Activated CD4-positive, alpha-beta T cell treated with anti-CD3 and anti-CD28 coated beads, Interleukin-2, amount 50 U/mL, for 16 hours (primary cell): Measurements from ENCODE around the gene FALEC.

Experiments used
- DNase-seq: peaks from one replicate; pipeline ENCODE4 v3.0.0-alpha.2; 2020

The FALEC gene

DNA sequence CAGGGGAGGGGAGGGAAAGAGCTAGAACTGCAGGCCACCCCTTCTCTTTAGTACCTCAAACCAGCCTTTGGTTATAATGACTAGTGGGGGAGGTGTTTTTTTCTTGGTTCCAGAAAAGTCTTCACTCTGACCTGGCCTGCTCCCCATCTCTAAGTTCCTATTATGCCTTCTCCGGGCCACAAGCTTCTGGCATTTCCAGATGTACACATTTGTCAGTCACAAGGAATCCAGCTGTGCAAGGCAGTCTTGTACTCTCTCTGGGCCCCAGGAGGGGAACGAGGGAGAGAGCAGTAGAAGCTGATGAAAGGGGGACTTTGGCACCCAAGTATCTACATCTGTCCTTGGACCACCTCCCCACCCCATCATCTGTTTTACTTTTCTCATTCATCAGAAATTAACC, 2.7 kb upstream of the FALEC start:
- no peak for DNase-seq

DNA sequence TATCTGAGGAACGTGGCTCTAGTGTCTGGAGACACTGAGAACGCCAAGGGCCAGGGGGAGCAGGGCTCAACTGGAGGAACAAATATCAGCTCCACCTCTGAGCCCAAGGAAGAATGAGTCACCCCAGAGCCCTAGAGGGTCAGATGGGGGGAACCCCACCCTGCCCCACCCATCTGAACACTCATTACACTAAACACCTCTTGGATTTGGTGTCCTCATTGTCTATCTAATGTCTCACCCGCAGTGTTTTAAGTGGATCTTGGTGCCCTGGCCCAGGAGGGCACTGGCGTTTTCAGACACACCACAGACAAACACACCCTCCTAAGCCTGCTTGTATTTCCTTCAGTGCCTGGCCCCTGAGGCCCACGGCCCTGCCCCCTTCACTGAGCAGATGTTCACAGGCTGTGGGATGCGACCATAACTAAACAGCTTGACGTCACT, 2.2 kb upstream of the FALEC start:
- DNase-seq, result no peak

GRCh38 chr1:150514260-150514659, 1.3 kb upstream of the FALEC start:
- no peak for DNase-seq

DNA sequence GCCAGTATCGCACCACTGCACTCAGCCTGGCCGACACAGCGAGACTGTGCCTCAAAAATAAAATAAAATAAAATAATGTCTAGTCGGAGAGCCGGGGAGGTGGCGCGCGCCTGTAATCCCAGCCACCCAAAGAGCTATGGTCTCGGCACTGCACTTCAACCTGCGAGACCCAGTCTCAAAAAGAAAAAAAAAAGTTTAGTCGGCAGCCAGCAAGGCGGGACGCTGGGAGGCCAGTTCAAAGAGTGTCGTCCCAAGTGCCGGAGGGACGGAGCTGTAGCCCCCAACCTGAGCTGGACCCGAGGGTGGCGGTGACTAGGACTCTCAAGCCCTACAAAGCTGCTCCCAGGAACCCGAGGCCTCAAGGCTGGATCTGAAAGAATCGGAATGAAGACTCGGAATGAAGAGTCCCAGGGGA, 632 bp upstream of the FALEC start:
- DNase-seq, result no peak

- DNase-seq, result no peak
These were observed 569 bp downstream of the FALEC start for GRCh38 chr1:150516050-150516591.

DNA sequence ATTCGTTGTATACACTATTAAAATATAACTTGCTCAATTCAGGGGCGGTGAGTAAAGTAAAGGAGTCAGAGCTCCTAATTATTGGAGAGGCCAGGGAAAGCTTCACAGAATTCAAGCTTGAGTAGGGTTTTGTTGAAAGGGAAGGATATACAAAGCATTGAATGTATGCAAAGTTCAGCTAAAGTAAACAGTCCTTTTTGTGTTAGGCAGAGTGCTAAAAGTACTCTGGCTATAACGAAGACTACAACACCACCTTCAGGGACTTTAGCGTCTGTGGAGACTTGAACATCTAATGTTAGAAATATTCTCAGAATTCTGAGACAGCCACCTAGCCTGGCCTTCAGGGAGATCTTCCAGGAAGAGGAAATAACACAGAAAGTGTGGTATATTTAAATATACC, 1.1 kb downstream of the FALEC start:
- DNase-seq, result peak; percentile 6

DNA sequence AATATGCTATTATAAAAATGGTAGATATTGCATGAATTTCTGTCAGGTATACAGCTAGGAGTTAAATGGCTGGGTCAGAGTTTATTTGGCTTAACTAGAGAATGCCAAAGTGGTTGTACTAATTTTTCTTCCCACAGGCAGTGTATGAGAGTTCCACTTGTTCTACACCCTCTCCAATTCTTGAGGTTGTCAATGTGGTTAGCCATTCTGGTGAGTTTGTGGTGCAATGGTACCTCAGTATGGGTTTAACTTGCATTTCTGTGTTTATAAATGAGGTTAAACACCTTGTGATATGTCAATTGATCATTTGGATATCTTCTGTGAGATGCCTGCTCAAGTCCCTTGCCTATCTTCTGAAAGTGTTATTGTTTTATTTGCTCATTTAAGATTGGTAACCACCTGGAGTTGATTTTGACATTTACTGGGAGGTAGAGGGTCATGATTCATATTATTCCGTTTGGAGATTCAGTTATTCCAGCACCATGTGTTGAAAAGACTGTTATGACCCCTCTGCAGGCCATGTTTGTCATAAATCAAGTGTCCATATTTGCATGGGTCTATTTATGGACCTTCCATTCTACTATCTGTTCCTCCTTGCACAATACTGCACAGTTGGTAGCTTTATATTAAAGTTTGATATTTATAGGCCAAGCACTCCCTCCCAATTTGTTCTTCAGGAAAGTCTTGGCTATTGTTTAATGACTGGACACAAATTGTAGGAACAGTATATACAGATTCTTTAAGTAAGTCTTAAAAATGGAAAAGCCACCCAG, 5.8 kb downstream of the FALEC start:
- DNase-seq, result no peak

GRCh38 chr1:150525348-150525747, 9.8 kb downstream of the FALEC start:
- no peak for DNase-seq

- DNase-seq, result no peak
These were observed 12.6 kb downstream of the FALEC start for GRCh38 chr1:150528196-150528595.

GRCh38 chr1:150529017-150529416, 13.5 kb downstream of the FALEC start:
- DNase-seq, result no peak

- DNase-seq, result no peak
These were observed 15.1 kb downstream of the FALEC start for GRCh38 chr1:150530491-150531159.

DNA sequence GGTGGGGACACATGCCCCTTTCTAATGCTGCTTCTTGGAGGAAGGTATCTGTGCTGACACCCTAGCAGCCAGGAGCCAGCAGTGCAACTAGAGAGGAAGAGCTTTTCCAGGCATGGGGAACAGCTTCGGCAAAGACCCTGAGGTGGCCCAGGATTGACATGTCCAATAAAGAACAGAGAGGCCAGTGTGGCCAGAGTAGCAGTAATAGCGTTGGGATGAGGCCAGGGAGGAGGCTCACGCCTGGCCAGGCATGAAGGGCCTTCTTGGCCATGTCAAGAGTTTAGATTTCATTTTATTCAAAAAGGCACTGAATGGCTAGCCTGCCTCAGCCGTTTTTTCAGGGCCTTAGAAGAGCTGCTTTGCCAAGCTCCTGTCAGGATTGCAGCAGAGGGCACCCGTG, 17.3 kb downstream of the FALEC start:
- DNase-seq, result no peak

DNA sequence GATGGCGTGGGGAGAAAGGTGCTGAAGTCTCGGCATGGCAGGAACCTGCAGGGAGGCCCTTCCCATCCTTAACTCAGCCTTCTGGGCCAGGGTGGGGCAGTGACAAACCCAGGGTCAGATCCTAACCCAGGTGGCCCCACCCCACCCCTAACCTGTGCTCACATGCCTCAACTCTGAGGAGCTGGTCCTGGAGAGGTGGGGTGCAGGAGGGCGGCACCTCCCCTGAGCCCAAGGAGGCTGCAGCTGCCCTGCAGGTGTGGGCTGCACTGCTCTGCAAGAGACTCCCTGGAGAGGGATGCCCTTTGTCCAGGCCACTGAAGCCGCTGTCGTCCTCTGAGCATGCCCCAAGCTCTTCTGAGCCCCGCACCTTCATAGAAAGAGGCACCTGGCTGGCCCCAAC, 18.4 kb downstream of the FALEC start:
- DNase-seq, result no peak

DNA sequence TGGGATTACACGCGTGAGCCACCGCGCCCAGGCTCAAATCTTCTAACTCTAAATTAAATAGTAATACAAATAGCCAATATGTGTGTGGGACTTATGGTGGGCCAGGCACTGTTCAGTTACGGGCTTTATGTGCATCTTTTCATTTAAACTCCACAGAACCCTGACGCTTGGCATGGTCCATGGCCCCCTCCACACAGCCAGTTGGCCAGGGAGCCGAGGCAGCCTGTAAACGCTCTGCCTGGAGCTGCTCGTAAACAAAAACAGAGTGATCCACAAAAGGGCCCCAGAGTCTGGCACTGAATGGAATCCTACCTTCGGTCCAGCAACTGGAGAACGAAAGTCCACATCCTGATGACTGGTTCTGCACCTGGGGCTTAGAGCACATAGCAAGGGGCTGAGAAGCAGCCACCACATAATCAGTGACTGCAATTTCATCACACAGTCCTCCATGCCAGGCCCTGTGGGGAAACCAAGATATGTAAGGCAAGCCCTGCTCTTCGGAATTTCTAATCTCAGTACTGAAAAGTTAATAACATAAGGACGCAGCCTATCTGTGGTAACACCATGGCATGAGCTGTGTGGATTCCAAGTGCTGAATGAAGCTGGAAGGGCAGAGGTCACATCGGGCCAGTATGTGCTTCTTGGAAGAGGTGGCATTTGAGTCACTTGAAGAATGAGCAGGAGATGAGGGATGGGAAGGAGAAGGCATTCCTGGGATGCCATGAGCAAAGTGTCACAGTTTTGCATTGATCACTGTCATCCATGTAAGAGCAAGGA, 20.1 kb downstream of the FALEC start:
- no peak for DNase-seq

- DNase-seq, result no peak
These were observed 21.5 kb downstream of the FALEC start for GRCh38 chr1:150536836-150537731.

GRCh38 chr1:150537732-150538684, 22.5 kb downstream of the FALEC start:
- no peak for DNase-seq

DNA sequence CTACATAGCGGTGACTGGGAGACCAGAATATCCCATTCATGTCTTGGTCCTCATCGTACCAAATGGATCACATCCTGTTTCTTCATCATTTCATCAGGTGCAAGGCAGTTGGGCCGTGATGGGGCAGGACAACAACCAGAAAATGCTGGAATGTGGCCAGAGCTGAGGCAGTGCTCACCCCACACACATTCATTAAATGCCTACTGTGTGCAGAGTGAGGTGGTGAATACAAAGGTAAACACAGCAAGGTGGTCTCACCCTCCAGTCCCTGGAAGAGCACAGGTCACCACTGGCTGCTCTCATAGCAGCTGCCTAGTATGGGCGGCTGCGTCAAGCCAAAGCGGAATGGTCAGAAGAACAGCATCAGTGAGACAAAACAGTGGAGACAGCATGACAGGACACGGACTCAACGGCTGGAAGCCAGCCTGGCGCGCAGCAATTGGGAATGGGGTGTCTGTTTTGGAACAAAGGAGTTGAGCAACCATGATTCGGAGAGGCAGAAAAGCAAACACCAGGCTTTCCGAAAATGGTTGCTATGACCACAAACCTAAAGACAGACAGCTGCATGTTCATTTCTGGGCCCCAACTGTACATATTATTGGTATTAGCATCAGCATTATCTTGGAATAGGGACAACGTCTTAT, 28.1 kb downstream of the FALEC start:
- DNase-seq, result no peak

- no peak for DNase-seq
These were observed 28.7 kb downstream of the FALEC start for GRCh38 chr1:150544204-150544603.

DNA sequence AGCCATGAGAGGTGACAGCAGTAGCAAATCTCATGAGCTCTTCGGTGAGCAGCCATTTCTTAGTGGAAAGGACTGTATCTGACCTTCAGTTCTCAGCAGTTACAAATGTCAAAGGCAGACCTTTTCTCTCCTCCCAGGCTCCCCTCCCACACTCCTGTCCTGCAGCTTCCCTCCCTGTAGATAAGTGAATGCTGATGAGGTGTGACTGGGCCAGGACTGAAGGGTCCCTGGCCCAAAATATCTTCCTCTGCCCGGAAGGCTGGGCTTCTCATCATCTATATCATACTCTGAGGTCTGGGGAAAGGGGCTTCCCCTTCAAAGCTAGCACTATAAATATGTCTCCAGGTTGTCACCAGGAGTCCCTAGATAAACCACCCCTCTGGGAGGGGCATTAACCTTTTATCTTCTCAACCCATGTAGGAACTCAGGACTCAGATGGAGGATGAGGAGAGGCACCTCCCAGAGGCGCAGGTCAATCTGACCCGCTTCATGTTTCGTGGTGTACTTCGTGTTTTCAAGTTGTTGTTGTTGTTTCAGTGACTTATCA, 30.0 kb downstream of the FALEC start:
- DNase-seq, result no peak

GRCh38 chr1:150546294-150546937, 30.9 kb downstream of the FALEC start:
- DNase-seq, result no peak
